Chondrocyte (in vitro differentiated cells): ENCODE data around the gene CCDC112. TPM values are rescaled to one million over a fixed set of nuclear protein-coding genes. Genes with fewer than 3 reads are reported as not detected.
"Not testable (repeated sequence)": the region's sequence is repeated elsewhere in the genome, so short reads cannot be mapped to it uniquely, and the experiment has no call there.

Experiments
- DNase-seq: peaks from one replicate; pipeline ENCODE4 v3.0.0; 2021; ENCODE audit warnings: mixed read lengths, low spot score
- H3K27ac Mint-ChIP-seq: one replicate; pipeline ENCODE4 v1.8.0; 2021; ENCODE audit warnings: mild to moderate bottlenecking, moderate library complexity, mixed read lengths; ENCODE audit not compliant: unreplicated experiment
- H3K27me3 Mint-ChIP-seq: 2 replicates; pipeline ENCODE4 v1.8.0; 2021; ENCODE audit warnings: low read depth, mixed read lengths
- H3K36me3 Mint-ChIP-seq: 2 replicates; pipeline ENCODE4 v1.8.0; 2021; ENCODE audit warnings: low read depth, mixed read lengths
- H3K4me1 Mint-ChIP-seq: 2 replicates; pipeline ENCODE4 v1.8.0; 2021; ENCODE audit warnings: low read depth, mild to moderate bottlenecking, mixed read lengths
- H3K4me3 Mint-ChIP-seq: one replicate; pipeline ENCODE4 v1.8.0; 2021; ENCODE audit warnings: mild to moderate bottlenecking, moderate library complexity, mixed read lengths; ENCODE audit not compliant: unreplicated experiment
- H3K9me3 Mint-ChIP-seq: 2 replicates; pipeline ENCODE4 v1.8.0; 2021; ENCODE audit warnings: low read depth, mixed read lengths
- CTCF ChIP-seq: fragments of 200-600 bp; sonication (generic); IDR thresholded peaks from 2 replicates; pipeline ENCODE4 v1.5.0; 2021; ENCODE audit warnings: antibody characterized with exemption, mild to moderate bottlenecking, moderate library complexity
- total RNA-seq: library from RNA; stranded (reverse); gene quantifications from 3 replicates; pipeline ENCODE4 v1.2.1, GENCODE V29; 2021

The CCDC112 gene
- total RNA-seq, 1 donor from 2014 or later: 9.2 TPM

- Mint-ChIP-seq H3K27ac (no peak overlapping the region), H3K9me3 (no peaks in the 10 kb centered on the region), H3K4me3 (no peak overlapping the region), H3K4me1 (no peaks in the 10 kb centered on the region), H3K27me3 (peaks cover 8% of the 10 kb centered on the region), H3K36me3 (no peaks in the 10 kb centered on the region)
- TF ChIP-seq CTCF: no peak
- DNase-seq: no peak
Observed at GRCh38 chr5:115335301-115335700, 38.8 kb upstream of the CCDC112 start.

GRCh38 chr5:115333164-115333563, 36.7 kb upstream of the CCDC112 start:
- TF ChIP-seq CTCF: no peak
- H3K4me1 Mint-ChIP-seq: no peaks in the 10 kb centered on the region
- DNase-seq: no peak
- H3K27ac Mint-ChIP-seq: no peak overlapping the region
- no peak overlapping the region for H3K4me3 Mint-ChIP-seq
- H3K9me3 Mint-ChIP-seq: no peaks in the 10 kb centered on the region
- no peaks in the 10 kb centered on the region for H3K36me3 Mint-ChIP-seq
- peaks cover 12% of the 10 kb centered on the region for H3K27me3 Mint-ChIP-seq

GRCh38 chr5:115330830-115331229, 34.4 kb upstream of the CCDC112 start:
- H3K9me3 Mint-ChIP-seq: no peaks in the 10 kb centered on the region
- H3K27me3 Mint-ChIP-seq: peaks cover 14% of the 10 kb centered on the region
- no peak for DNase-seq
- H3K4me1 Mint-ChIP-seq: no peaks in the 10 kb centered on the region
- no peak overlapping the region for H3K27ac Mint-ChIP-seq
- H3K36me3 Mint-ChIP-seq: no peaks in the 10 kb centered on the region
- no peak overlapping the region for H3K4me3 Mint-ChIP-seq
- no peak for TF ChIP-seq CTCF

GRCh38 chr5:115329475-115329874, 33.0 kb upstream of the CCDC112 start:
- H3K36me3 Mint-ChIP-seq: no peaks in the 10 kb centered on the region
- H3K27me3 Mint-ChIP-seq: peaks cover 14% of the 10 kb centered on the region
- DNase-seq: no peak
- no peak overlapping the region for H3K4me3 Mint-ChIP-seq
- no peaks in the 10 kb centered on the region for H3K9me3 Mint-ChIP-seq
- no peaks in the 10 kb centered on the region for H3K4me1 Mint-ChIP-seq
- no peak overlapping the region for H3K27ac Mint-ChIP-seq
- no peak for TF ChIP-seq CTCF

GRCh38 chr5:115328617-115329274, 32.3 kb upstream of the CCDC112 start:
- not testable (repeated sequence) for H3K27ac Mint-ChIP-seq, H3K4me1 Mint-ChIP-seq, H3K4me3 Mint-ChIP-seq, DNase-seq, H3K36me3 Mint-ChIP-seq, H3K9me3 Mint-ChIP-seq
- H3K27me3 Mint-ChIP-seq: peaks cover 19% of the 10 kb centered on the region

- TF ChIP-seq CTCF: no peak
- Mint-ChIP-seq H3K36me3 (no peaks in the 10 kb centered on the region), H3K4me3 (no peak overlapping the region)
Observed at GRCh38 chr5:115325296-115325959, 29.0 kb upstream of the CCDC112 start.

More at GRCh38 chr5:115325296-115325959, 29.0 kb upstream of the CCDC112 start:
- Mint-ChIP-seq H3K9me3 (peaks cover 8% of the 10 kb centered on the region), H3K4me1 (no peaks in the 10 kb centered on the region), H3K27me3 (peaks cover 19% of the 10 kb centered on the region), H3K27ac (no peak overlapping the region)
- no peak for DNase-seq
